Choroid plexus epithelial cell (primary cell): ENCODE measurements around the gene HELZ.

Source experiments
- DNase-seq: peaks from one replicate; pipeline ENCODE4 v3.0.0-alpha.2; 2010; ENCODE audit warnings: low read depth
- H3K4me3 ChIP-seq: 2 replicates; pipeline ENCODE4 v1.5.1; 2011; ENCODE audit warnings: low read depth, mild to moderate bottlenecking, control low read depth, low read length, moderate library complexity
- TF ChIP-seq, protein P1 (sequence below): conservative IDR thresholded peaks from 2 replicates; pipeline ENCODE4 v1.5.1; 2011; ENCODE audit warnings: low read depth, mild to moderate bottlenecking, control low read depth, inconsistent platforms, low read length, moderate library complexity

Gene HELZ

DNA sequence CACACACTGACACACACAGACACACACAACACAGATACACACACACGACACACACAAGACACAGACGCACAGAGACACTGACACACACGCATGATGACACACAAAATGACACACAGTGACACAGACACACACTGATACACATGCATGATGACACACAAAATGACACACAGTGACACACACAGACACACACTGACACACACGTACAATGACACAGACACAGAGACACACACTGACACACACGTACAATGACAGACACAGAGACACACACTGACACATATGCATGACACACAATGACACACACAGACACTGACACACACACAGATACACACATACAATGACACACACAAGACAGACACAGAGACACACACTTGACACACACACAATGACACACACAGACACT is 190.4 kb downstream of the HELZ start:
- no peak overlapping the region for H3K4me3 ChIP-seq
- no peak for DNase-seq
- TF ChIP-seq, protein P1, sequence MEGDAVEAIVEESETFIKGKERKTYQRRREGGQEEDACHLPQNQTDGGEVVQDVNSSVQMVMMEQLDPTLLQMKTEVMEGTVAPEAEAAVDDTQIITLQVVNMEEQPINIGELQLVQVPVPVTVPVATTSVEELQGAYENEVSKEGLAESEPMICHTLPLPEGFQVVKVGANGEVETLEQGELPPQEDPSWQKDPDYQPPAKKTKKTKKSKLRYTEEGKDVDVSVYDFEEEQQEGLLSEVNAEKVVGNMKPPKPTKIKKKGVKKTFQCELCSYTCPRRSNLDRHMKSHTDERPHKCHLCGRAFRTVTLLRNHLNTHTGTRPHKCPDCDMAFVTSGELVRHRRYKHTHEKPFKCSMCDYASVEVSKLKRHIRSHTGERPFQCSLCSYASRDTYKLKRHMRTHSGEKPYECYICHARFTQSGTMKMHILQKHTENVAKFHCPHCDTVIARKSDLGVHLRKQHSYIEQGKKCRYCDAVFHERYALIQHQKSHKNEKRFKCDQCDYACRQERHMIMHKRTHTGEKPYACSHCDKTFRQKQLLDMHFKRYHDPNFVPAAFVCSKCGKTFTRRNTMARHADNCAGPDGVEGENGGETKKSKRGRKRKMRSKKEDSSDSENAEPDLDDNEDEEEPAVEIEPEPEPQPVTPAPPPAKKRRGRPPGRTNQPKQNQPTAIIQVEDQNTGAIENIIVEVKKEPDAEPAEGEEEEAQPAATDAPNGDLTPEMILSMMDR, result no peak

DNA sequence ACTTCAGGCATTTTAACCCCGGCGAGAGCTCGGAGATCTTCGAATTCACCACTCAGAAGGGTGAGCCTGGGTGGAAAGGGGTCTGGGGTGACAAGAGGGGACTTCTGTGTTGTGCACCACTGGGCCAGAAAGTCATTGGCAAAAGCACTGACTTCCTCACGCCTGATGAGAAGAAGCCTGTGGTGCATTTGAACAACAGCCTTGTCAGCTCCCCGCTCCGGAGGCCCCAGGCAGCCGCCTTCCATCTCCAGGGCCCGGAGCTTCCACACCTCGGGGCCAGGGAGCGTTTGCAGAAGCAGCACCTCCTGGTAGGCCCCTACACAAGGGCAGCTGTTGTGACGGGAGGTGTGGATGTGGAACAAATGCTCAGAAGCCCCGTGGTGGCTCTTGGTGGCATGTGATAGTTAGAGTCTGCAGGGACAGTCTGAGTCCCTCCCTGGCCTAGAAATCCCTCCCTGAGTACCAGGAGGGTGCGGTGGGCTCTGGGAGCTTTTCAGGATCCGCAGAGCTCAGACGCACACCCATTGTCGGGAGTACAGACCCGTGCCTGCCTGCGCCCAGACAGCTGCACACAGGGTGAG is 190.9 kb downstream of the HELZ start:
- DNase-seq, result no peak
- H3K4me3 ChIP-seq, result no peak overlapping the region
- TF ChIP-seq, protein P1, result no peak

DNA sequence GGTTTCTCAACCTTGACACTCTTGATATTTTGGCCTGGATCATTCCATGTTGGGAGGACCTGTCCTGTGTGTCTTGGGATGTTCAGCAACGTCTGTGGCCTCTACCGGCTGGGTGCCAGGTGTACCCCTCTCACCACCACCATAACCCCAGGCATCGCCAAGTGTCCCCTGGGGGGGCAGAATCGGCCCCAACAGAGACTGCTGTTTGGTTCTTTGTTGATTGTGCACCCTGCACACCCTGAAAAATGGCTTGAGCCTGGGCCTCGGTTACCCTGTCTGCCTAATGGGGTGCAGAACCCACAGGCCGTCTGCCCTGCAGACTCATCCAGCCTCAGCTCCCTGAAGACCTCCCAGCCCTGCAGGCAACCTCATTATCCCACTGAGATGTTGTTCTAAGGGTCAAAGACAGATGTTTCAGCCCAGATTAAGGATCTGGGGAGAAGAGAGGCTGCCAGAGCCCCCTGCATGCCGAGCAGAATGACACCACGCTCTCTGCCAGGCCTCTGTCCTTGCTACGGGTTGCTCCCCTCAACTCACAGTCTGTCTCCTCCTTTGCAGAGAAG is 191.5 kb downstream of the HELZ start:
- no peak overlapping the region for H3K4me3 ChIP-seq
- TF ChIP-seq, protein P1, result no peak
- DNase-seq, result no peak

DNA sequence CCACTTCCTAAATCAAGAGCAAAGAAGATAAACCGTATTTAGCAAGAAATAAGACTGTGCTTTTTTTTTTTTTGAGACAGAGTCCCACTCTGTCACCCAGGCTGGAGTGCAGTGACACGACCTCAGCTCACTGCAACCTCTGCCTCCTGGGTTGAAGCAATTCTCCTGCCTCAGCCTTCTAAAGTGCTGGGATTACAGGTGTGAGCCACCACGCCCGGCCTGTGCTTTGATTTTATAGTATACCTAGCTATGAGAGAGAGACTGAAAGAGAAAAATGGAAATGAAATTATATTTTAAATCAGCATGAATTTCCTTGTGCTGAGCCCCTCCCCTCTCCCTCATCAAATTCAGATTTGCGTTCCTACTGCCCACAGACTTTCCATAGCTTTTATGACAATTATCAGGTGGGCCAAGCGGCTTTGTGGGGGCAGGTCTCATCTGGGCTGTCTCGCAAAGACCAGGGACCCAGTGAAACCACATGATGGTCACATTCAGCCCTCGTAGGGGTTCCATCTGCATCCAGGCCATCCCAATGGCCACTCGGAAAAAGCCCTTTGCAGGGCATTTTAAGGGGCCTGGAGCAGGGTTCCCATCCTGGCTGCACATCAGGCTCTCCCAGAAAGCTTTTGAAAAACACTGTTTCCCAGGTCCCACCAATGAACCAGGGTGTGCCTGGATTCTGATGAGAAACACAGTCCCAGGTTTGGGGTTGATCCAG is 192.1 kb downstream of the HELZ start:
- H3K4me3 ChIP-seq, result no peak overlapping the region
- TF ChIP-seq, protein P1, result no peak
- no peak for DNase-seq

DNA sequence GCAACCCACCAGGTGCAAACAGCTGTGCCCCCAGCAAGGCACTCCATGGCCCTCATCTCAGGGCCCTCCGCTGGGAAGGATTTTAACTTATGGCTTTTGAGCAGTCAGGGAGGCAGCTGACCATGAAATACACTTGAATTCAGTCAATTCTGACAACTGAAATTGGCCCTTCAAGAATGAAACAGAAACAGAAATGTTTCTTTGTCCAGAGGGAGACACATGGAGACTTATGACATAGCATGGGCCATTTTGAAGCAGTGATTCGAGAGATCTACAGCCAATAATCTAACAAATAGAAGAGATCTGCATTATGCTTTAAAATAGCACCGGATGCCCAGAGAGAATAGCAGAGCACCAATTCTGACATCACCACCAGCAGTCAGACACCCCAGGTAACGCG is 193.2 kb downstream of the HELZ start:
- TF ChIP-seq, protein P1, result no peak
- no peak overlapping the region for H3K4me3 ChIP-seq
- DNase-seq, result no peak

DNA sequence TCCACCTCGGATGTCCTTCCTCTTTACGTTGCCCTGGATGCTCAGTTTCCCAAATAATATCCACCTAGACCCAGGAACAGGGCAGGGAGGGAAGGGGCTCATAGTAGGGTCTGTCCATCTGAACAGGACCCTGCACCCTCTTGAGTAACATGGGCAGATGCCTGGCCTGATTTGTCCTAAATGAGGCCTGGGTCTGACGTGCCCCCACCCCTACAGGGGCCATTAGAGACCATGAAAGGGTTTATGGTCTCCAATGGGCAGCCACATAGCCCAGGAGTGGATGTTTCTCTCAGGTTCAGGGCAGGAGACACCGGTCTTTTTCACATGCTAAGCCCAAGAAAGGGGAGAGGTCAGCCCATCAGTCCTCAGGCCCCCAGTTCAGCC is 193.8 kb downstream of the HELZ start:
- no peak overlapping the region for H3K4me3 ChIP-seq
- TF ChIP-seq, protein P1, result no peak
- DNase-seq, result no peak
